Natural killer cell (primary cell): Measurements from ENCODE around the gene OR10H3. TPM values are rescaled to one million over a fixed set of nuclear protein-coding genes. Genes with fewer than 3 reads are reported as not detected.

Source experiments
- ATAC-seq, 3 donors: fragments of 150-1000 bp in 2 of 3; fragments of 200-7000 bp in 1 of 3; cut with Tn5 transposase; 1 replicate in 1 of 3; 2 replicates in 2 of 3; pipeline ENCODE4 v1.10.0; 2021; ENCODE audit warnings: mild to moderate bottlenecking in 2 of 3, moderate library complexity in 2 of 3
- DNase-seq, 2 donors: peaks; one replicate each; pipeline versions ENCODE4 v3.0.0 to v3.0.0-alpha.2; 2013 to 2021; ENCODE audit warnings: mixed read lengths in 1 of 2
- H3K27ac ChIP-seq: one replicate; pipeline ENCODE4 v1.5.1; 2013; ENCODE audit warnings: mild to moderate bottlenecking, low read length
- H3K27me3 ChIP-seq: one replicate; pipeline ENCODE4 v1.6.1; 2013; ENCODE audit warnings: low read length; ENCODE audit not compliant: control insufficient read depth, insufficient read depth
- H3K36me3 ChIP-seq: one replicate; pipeline ENCODE4 v1.6.1; 2013; ENCODE audit warnings: low read length; ENCODE audit not compliant: control insufficient read depth, insufficient read depth
- H3K4me1 ChIP-seq: one replicate; pipeline ENCODE4 v1.6.1; 2013; ENCODE audit warnings: low read length; ENCODE audit not compliant: control insufficient read depth, insufficient read depth
- H3K4me3 ChIP-seq: one replicate; pipeline ENCODE4 v1.5.1; 2013; ENCODE audit warnings: low read length
- H3K9me3 ChIP-seq: one replicate; pipeline ENCODE4 v1.6.1; 2013; ENCODE audit warnings: low read length; ENCODE audit not compliant: control insufficient read depth, insufficient read depth
- H3K27ac Mint-ChIP-seq, 2 donors: one replicate each; pipeline ENCODE4 v1.8.0; 2022; ENCODE audit warnings: mild to moderate bottlenecking in 2 of 2, mixed read lengths in 2 of 2, moderate library complexity in 1 of 2
- H3K27me3 Mint-ChIP-seq, 2 donors: one replicate each; pipeline ENCODE4 v1.8.0; 2022; ENCODE audit warnings: low read depth in 2 of 2, mixed read lengths in 2 of 2
- H3K36me3 Mint-ChIP-seq: one replicate; pipeline ENCODE4 v1.8.0; 2022; ENCODE audit warnings: mixed read lengths
- H3K4me1 Mint-ChIP-seq, 2 donors: one replicate each; pipeline ENCODE4 v1.8.0; 2022; ENCODE audit warnings: mixed read lengths in 2 of 2
- H3K4me3 Mint-ChIP-seq: one replicate; pipeline ENCODE4 v1.8.0; 2022; ENCODE audit warnings: mild to moderate bottlenecking, moderate library complexity, mixed read lengths
- H3K9me3 Mint-ChIP-seq, 2 donors: one replicate each; pipeline ENCODE4 v1.8.0; 2022; ENCODE audit warnings: mixed read lengths in 2 of 2
- WGBS: methylation state at CpG from one replicate; pipeline ENCODE4 v1.1.7; 2013; ENCODE audit warnings: missing lambda C conversion rate; ENCODE audit not compliant: insufficient coverage; 5-methylcytosine and 5-hydroxymethylcytosine counted together
- intact Hi-C: fragments of 100-400 bp; cut with micrococcal nuclease; formaldehyde crosslinking; loops from one replicate; pipeline ENCODE4 v1.14.2; 2022
- total RNA-seq, 4 donors: library from RNA; stranded (reverse); fragments of 120-200 nt in 1 of 4; gene quantifications; one replicate each; pipeline versions ENCODE4 v1.2.3 to v1.2.4, GENCODE V29; 2013 to 2022
- TF ChIP-seq, protein P1 (sequence below): fragments of 200-600 bp; IDR thresholded peaks from one replicate; pipeline ENCODE4 v1.8.0; 2022; ENCODE audit warnings: antibody characterized with exemption

Gene OR10H3
- total RNA-seq, 3 donors from 2014 or later (not counting 1 experiment from before 2014, with no cell fraction given), result not detected

DNA sequence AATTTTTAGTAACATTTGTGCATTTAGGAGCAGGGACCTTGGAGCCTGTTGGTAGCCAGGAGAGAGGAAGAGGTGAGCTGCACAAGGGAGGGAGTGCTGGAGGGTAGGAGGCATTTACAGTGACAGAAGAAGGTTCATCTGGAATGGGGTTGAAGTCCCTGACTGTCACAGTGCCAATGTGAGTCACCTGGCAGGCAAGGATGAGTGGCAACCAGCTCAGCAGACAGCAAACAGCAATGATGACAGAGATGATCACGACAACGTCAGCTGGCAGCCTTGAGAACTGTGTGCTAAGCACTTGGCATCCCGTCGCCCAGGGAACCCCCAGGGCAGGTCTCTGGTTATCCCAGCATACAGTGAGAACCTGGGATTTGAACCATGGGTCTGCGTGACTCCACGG lies 52.3 kb downstream of the OR10H3 start:
- Histone ChIP-seq H3K4me3 (no peak overlapping the region), H3K36me3 (no peaks in the 10 kb centered on the region), H3K27me3 (no peaks in the 10 kb centered on the region), H3K9me3 (no peaks in the 10 kb centered on the region), H3K27ac (no peak overlapping the region), H3K4me1 (no peaks in the 10 kb centered on the region)
- DNase-seq (no peak), ATAC-seq (no peak)
- peaks cover 10 to 12% of the 10 kb centered on the region in 2 donors for H3K27me3 Mint-ChIP-seq
- H3K4me3 Mint-ChIP-seq, result no peak overlapping the region
- WGBS, result 68% methylated on average over 6 of the region's 6 CpGs
- peaks cover 6 to 9% of the 10 kb centered on the region in 2 donors for H3K4me1 Mint-ChIP-seq
- H3K36me3 Mint-ChIP-seq, result no peaks in the 10 kb centered on the region
- TF ChIP-seq, protein P1, sequence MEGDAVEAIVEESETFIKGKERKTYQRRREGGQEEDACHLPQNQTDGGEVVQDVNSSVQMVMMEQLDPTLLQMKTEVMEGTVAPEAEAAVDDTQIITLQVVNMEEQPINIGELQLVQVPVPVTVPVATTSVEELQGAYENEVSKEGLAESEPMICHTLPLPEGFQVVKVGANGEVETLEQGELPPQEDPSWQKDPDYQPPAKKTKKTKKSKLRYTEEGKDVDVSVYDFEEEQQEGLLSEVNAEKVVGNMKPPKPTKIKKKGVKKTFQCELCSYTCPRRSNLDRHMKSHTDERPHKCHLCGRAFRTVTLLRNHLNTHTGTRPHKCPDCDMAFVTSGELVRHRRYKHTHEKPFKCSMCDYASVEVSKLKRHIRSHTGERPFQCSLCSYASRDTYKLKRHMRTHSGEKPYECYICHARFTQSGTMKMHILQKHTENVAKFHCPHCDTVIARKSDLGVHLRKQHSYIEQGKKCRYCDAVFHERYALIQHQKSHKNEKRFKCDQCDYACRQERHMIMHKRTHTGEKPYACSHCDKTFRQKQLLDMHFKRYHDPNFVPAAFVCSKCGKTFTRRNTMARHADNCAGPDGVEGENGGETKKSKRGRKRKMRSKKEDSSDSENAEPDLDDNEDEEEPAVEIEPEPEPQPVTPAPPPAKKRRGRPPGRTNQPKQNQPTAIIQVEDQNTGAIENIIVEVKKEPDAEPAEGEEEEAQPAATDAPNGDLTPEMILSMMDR, result no peak
- intact Hi-C loops, result no loop called here
- H3K9me3 Mint-ChIP-seq, result no peaks in the 10 kb centered on the region
- no peak overlapping the region for H3K27ac Mint-ChIP-seq

Other genes starting within 250 kb of the OR10H3 start
- 1 to 10 TPM; 2.2 to 3.1 (median 2.6) TPM for gene CYP4F22, start 229.5 kb upstream of the OR10H3 start, total RNA-seq
- gene CYP4F8, start 122.8 kb upstream of the OR10H3 start, total RNA-seq, result not detected
- 1 to 10 TPM in 1 of 3 donors, under 1 TPM in 1, not detected in 1; 0.07 to 3.4 TPM for gene CYP4F3, start 97.1 kb upstream of the OR10H3 start, total RNA-seq
- gene CYP4F12, start 64.9 kb upstream of the OR10H3 start, total RNA-seq, result 1 to 10 TPM in 1 of 3 donors, under 1 TPM in 1, not detected in 1; 0.43 to 3.9 TPM
- gene OR10H2, start 10.0 kb upstream of the OR10H3 start, total RNA-seq, result not detected
- gene OR10H5, start 49.7 kb downstream of the OR10H3 start, total RNA-seq, result not detected
- gene OR10H1, start 77.7 kb downstream of the OR10H3 start, total RNA-seq, result under 1 TPM in 2 of 3 donors, not detected in 1; 0.08 to 0.12 TPM
- under 1 TPM in 1 of 3 donors, not detected in 2; 0.75 TPM for gene CYP4F2, start 160.1 kb downstream of the OR10H3 start, total RNA-seq
- not detected for gene CYP4F11, start 196.5 kb downstream of the OR10H3 start, total RNA-seq
- not detected for gene OR10H4, start 211.0 kb downstream of the OR10H3 start, total RNA-seq